ENCODE data around the gene HIKESHI. TPM values are rescaled to one million over a fixed set of nuclear protein-coding genes. Genes with fewer than 3 reads are reported as not detected.
A peak's percentile ranks its signal among the peaks of the same experiment; 100 is the strongest.

Gene HIKESHI
- total RNA-seq, 4 donors from 2014 or later: 42.0 to 75.9 (median 53.2) TPM

- Histone ChIP-seq H3K4me3 (no peak overlapping the region), H3K36me3 (no peaks in the 10 kb centered on the region), H3K4me1 (no peaks in the 10 kb centered on the region), H3K27me3 (no peaks in the 10 kb centered on the region), H3K9me3 (no peaks in the 10 kb centered on the region), H3K27ac (no peak overlapping the region)
- intact Hi-C loops (cut with DNase I; ENCODE audit: low total_unique reads): no loop called here
- DNase-seq: no peak
- TF ChIP-seq CTCF (IDR thresholded peaks at IDR 0.05): no peak
- TF ChIP-seq POLR2A (IDR thresholded peaks at IDR 0.05): no peak
These were observed 84.2 kb downstream of the HIKESHI start for GRCh38 chr11:86386283-86386682.

- Histone ChIP-seq H3K9me3 (no peaks in the 10 kb centered on the region), H3K27me3 (no peaks in the 10 kb centered on the region), H3K36me3 (no peaks in the 10 kb centered on the region), H3K27ac (no peak overlapping the region), H3K4me1 (no peaks in the 10 kb centered on the region), H3K4me3 (no peak overlapping the region)
- DNase-seq: no peak
- TF ChIP-seq CTCF (IDR thresholded peaks at IDR 0.05) (no peak), POLR2A (IDR thresholded peaks at IDR 0.05) (no peak)
- intact Hi-C loops (cut with DNase I; ENCODE audit: low total_unique reads): no loop called here
These were observed 84.7 kb downstream of the HIKESHI start for GRCh38 chr11:86386746-86387145.

GRCh38 chr11:86388198-86388597, 86.2 kb downstream of the HIKESHI start:
- Histone ChIP-seq H3K9me3 (no peaks in the 10 kb centered on the region), H3K4me1 (no peaks in the 10 kb centered on the region), H3K27ac (no peak overlapping the region), H3K36me3 (no peaks in the 10 kb centered on the region), H3K4me3 (no peak overlapping the region), H3K27me3 (no peaks in the 10 kb centered on the region)
- no peak for TF ChIP-seq POLR2A (IDR thresholded peaks at IDR 0.05)
- no peak for TF ChIP-seq CTCF (IDR thresholded peaks at IDR 0.05)
- DNase-seq: no peak
- intact Hi-C loops (cut with DNase I; ENCODE audit: low total_unique reads): no loop called here

GRCh38 chr11:86390487-86390886, 88.4 kb downstream of the HIKESHI start:
- DNase-seq: no peak
- intact Hi-C loops (cut with DNase I; ENCODE audit: low total_unique reads): no loop called here
- H3K9me3 ChIP-seq: no peaks in the 10 kb centered on the region
- TF ChIP-seq POLR2A (IDR thresholded peaks at IDR 0.05) (no peak), CTCF (IDR thresholded peaks at IDR 0.05) (no peak)
- no peak overlapping the region for H3K4me3 ChIP-seq
- no peaks in the 10 kb centered on the region for H3K27me3 ChIP-seq
- no peaks in the 10 kb centered on the region for H3K4me1 ChIP-seq
- no peaks in the 10 kb centered on the region for H3K36me3 ChIP-seq
- H3K27ac ChIP-seq: no peak overlapping the region

- TF ChIP-seq POLR2A (IDR thresholded peaks at IDR 0.05) (no peak), CTCF (IDR thresholded peaks at IDR 0.05) (no peak)
- H3K9me3 ChIP-seq: no peaks in the 10 kb centered on the region
- intact Hi-C loops (cut with DNase I; ENCODE audit: low total_unique reads): no loop called here
- H3K36me3 ChIP-seq: no peaks in the 10 kb centered on the region
- H3K27ac ChIP-seq: no peak overlapping the region
- H3K4me3 ChIP-seq: no peak overlapping the region
- no peaks in the 10 kb centered on the region for H3K4me1 ChIP-seq
- peak in 1 of 2 donors; percentile 19 for DNase-seq
- no peaks in the 10 kb centered on the region for H3K27me3 ChIP-seq
These were observed 93.1 kb downstream of the HIKESHI start for GRCh38 chr11:86395061-86395551.

Small RNAs within 50 kb of the gene (small RNA-seq; reads per million reads assigned to genes)
- not detected for gene RN7SL225P

Other genes starting within 250 kb of the HIKESHI start
- gene PICALM, start 233.2 kb upstream of the HIKESHI start, total RNA-seq: 100 to 1,000 TPM; 198 to 402 (median 298) TPM
- gene EED, start 57.5 kb upstream of the HIKESHI start, total RNA-seq: 10 to 100 TPM; 16.4 to 53.8 (median 31.3) TPM
- 1 to 10 TPM in 2 of 4 donors, under 1 TPM in 1, not detected in 1; 0.59 to 9.2 (median 3.4) TPM for gene CCDC81, start 72.6 kb downstream of the HIKESHI start, total RNA-seq